ENCODE results near the gene SLAMF1. TPM values are rescaled to one million over a fixed set of nuclear protein-coding genes. Genes with fewer than 3 reads are reported as not detected.

The SLAMF1 gene
- total RNA-seq, 1 donor from 2014 or later = 126 TPM

DNA sequence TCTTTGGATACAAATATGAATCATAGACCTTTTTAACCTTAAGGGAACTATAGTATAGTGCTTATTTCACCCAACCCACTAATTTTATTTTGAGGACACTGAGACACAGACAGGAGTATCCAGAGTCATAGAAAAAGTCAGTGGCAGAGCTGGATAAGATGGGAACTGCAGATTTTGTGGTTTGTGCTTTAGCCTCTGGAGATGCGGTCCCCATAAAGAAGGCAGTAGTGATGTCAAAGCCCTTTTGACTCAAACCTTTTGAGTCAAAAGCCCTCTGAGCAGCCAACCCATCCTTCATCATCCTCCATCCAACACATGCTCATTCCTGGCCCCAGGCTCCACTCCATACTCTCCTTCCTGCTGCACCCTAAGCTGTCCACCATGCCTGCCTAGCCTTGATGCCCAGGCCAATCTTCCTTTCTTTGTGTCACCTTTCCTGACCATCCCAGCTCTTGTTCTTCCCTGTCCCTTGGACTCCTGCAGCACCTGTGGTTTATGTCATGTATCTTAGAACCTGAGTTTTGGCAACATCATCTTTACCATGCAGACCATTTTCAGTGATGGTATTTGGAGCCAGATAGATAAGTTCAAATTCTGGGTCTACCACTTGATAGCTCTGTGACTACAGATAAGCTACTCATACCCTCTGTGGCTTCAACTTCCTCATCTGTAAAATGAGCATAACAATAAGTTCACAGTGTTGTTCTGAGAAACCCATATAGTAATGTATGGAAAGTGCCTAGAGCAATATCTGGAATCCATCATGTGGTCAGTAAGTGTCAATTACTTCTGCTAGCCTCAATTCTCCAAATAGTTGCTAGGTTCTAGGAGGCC is 20.1 kb downstream of the SLAMF1 start:
- intact Hi-C loops (cut with micrococcal nuclease) = loop anchor here (1.0 to 10.0 kb wide), 4 partner anchors 58 to 702 kb away; partner anchors contain the start of genes DCAF8 and TAGLN2

DNA sequence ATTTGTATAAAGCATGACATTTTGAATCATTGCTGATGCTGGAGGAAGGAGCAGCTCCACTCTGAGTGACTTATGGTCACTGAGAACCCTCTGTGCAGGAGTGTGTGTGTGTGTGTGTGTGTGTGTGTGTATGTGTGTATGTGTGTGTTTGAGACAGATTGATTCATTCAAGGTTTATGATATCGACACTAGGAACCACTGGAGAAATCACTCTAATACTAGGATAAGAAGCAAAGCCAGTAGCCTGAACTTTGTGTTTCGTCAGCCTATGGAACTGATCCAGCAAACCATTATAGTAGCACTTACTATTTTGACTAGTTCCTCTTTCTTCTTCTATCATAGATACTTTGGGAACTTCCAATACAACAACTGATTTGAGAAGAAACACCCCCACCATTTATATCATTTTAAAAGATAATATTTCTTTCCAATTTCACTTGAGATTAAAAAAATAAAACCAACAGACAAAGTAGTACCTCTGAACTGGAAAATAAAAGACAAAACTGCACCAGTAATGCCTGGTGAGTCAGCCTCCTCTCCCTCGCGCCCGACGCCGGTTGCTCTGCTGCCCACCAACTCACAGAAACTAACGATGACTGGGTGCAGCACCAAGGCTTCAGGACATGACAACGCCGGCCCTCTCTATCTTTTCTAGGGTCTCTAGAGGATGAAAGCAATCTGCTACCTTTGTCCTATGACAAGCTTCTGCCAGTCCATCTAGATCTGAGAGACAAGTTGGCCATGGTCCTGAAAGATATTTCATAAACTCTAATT is 20.9 kb downstream of the SLAMF1 start:
- intact Hi-C loops (cut with micrococcal nuclease) = loop anchor here (1.0 to 10.0 kb wide), 4 partner anchors 58 to 701 kb away; partner anchors contain the start of genes DCAF8 and TAGLN2

DNA sequence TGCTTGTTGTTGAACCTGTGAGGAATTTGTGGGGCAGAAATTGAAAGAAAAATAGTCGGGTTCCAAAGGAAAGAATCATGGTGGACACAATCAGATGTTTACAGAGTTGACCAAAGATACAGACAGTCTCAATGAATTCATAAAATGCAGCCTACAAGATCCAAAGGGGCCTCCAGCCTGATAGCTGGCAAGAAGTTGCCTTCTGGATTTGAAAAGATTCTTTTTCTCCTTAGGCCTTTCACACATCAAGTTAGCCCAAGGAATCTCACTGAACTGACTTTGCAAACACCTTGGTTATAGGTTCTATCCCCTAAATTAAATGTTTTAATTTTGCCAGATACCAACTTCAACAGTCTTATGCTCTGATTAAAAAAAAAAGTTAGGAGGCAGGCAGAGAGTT is 21.5 kb downstream of the SLAMF1 start:
- intact Hi-C loops (cut with micrococcal nuclease) = loop anchor here (5.0 to 10.0 kb wide), 3 partner anchors 212 to 701 kb away; partner anchors contain the start of genes DCAF8 and TAGLN2

DNA sequence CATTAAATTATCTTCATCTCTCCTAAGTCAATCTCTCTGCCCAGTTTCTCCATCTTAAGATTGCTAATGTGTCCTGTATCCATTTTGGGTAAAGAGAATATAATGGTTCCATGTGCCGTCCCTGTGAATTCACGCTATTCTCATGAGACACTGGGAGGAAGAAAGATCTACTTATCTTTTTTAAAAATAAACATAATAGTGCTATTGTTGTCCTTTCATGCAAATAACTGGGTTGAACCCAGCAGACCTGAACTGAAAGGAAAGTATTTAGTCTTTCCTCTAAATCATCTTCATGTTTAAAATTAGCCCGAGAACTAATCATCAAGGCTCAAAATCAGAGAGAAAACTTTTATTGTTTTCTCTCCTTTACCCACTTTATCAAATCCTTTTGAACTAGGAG is 22.4 kb downstream of the SLAMF1 start:
- intact Hi-C loops (cut with micrococcal nuclease) = loop anchor here (10.0 kb wide), 1 partner anchor 700 kb away; the partner anchor contains the start of gene TAGLN2

DNA sequence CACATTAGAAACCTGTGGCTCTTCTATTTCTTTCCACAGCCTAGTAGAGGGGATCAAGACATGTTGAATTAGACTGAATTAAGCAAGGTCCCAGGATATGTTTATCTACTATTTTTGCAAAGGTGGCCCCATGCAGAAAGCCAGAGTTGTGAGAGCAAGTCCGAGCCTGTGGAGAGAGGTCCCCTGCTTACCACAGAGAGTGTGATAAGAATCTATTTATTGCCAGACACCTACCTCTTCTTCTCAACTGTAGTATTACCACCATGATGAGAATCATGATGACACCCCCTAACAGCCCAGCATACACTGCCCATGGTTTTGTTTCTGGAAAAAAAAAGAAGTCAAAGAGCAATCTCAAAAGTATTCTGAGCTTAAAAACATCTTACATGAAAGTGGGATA is 23.0 kb downstream of the SLAMF1 start:
- intact Hi-C loops (cut with micrococcal nuclease) = loop anchor here (2.0 to 10.0 kb wide), 2 partner anchors 51 to 699 kb away; partner anchors contain the start of gene TAGLN2

DNA sequence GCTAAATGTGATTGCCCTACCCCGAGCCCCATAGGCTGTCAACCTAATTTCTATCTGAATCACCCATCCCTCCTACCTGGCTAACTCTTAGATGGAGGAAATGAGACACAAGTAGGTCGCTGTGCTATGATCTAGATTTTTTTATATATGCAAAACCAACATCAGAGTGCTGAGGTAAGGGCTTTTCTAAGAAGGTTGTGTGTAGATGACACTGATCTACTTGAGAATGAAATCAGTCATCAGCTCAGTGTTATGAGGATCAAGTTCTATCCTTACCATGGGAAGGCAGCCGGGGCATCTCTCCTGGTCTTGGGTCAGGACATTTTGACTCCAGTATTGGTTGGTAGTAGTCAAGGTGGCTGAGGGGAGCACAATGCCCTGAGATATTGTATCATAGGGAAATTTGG is 23.6 kb downstream of the SLAMF1 start:
- intact Hi-C loops (cut with micrococcal nuclease) = loop anchor here (2.0 to 10.0 kb wide), 2 partner anchors 52 to 698 kb away; partner anchors contain the start of gene TAGLN2

DNA sequence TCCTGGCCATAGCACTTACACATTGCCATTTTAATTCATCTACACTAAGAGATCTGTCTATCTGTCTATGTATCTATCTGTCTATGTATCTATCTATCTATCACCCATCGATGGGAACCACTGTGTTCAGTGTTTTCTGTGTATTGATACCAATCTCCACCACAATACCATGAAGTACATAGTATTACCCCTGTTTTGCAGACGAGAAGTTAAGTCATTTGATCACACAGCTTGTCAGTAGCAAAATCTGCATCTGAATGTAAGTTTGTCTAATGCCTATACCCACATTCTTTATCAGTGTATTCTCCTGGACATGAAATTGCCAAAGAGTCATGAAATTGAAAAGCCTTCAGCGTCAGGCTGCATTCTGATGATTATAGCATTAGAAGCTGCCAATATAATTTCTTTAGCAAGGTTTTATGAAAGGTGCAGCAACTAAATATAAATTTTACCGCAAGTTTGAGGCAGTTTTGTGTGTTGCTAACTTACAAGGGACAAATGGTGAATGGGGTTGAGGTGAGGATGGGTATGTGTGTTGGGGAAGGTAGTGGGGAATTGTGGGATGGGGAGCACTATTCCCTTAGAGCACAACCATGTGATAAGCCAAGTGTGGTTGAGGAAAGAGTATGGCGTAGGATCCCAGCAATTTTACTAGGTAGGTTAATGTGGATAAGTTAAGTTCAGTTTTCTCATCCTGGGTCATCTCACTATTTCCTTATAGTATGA is 24.2 kb downstream of the SLAMF1 start:
- intact Hi-C loops (cut with micrococcal nuclease) = loop anchor here (2.0 to 10.0 kb wide), 2 partner anchors 52 to 698 kb away; partner anchors contain the start of gene TAGLN2

DNA sequence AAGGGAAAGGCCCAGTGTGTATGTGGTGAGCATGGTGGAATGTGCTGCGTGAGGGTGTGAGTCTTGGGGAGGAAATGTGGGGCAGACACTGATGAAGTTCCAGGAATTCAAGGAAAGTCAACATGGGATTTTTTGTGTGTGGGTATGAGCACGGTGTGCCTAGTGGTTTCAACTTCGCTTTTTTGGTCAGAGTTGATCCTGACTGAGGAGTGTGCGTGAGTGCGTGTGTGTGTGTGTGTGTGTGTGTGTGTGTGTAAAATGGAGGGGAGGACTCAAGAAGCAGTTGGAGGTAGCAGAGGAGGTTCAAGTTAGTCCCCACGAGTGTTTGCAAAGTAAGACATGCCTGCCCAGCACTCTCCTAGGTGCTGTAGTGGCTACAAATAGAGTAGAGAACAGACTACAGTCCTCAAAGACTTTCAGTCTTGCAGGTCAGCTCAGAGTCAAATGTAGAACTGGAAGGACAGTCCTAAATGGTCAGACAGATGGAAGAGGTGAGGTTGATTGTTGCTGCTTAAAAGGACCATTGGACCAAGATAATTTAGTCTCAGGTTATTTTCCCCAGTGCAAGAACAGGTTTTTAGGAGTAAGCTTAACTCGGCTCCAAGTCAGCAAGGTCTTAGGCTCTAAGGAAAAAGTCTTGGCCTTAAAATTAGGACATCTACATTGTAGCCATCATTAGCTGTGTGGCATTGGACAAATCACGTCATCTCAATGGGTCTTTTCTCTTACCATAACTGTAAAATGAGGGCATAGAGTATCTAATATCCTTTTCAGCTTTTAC is 25.0 kb downstream of the SLAMF1 start:
- intact Hi-C loops (cut with micrococcal nuclease) = loop anchor here (1.0 to 10.0 kb wide), 3 partner anchors 7 to 697 kb away; partner anchors contain the start of gene TAGLN2

DNA sequence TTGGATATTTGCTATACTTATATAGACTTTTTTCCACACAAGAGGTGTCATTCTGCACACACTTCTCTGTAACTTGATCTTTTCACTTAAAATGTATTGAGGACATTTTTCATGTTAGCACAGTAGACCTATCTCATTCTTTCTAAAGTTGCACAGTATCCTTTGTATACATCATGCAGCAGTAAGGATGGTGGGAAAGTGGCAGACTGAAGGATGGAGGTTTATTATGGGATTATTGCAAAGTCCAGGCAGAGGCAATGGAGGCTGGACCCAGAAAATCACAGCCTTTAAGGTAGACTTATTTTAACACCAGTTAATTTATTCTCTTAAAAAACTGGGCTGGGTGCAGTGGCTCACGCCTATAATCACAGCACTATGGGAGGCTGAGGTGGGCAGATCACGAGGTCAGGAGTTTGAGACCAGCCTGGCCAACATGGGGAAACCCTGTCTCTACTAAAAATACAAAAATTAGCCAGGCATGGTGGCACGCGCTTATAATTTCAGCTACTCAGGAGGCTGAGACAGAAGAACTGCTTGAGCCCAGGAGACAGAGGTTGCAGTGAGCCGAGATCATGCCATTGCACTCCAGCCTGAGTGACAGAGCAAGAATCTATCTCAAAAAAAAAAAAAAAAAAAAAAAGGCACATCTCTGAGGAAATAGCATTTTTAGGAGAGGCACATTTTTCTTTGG is 25.8 kb downstream of the SLAMF1 start:
- intact Hi-C loops (cut with micrococcal nuclease) = loop anchor here (1.0 to 10.0 kb wide), 2 partner anchors 8 to 696 kb away; partner anchors contain the start of gene TAGLN2

DNA sequence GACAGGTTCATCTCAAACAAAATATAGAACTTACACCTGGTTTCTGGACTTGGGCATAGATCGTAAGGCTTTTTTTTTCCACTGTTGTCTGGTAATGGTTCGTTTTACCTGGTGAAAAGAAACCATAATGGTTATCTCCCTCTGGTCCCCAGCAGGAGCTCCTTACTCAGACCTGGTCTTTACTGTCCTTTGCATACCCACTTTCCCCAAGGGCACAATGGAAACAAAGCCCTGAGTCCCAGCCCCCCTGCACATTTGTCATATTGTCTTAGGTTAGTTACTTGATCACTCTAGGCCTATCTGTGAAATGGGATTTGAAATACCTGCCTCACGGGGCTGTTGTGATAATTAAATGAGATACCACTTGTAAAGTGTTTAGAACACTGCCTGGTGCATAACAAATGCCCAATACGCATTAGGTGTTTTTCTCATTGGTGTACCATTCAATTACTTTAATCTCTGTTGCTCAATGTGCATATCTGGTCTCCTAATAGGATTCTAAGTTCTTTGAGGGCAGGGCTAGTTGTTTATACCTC is 27.0 kb downstream of the SLAMF1 start:
- intact Hi-C loops (cut with micrococcal nuclease) = loop anchor here (10.0 kb wide), 1 partner anchor 695 kb away; the partner anchor contains the start of gene TAGLN2

DNA sequence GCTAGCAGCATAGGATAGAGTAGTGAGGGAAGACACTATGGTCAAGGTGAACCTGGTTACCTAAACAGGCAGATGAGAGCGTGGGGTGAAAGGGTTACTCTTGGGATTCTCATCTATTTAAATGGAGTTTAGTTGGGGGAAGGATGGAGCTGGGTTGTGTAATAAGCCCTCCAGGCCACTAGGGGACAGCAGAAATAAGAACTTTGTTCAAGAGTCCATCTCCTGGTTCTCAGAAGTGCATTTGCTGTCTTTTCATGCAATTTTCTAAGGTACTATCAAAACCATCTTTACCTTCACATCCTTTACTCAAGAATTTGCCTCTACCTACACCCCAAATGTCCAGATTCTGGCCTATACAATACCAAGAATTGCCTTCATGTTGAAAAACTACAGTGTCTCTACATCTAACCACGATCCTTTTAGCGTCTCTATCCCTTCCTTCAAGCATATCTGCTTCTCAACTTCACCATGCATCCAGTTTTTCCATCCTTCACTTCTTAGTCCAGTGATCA is 28.0 kb downstream of the SLAMF1 start:
- intact Hi-C loops (cut with micrococcal nuclease) = loop anchor here (1.0 kb wide), 2 partner anchors 56 to 149 kb away; no protein-coding TSS in a partner anchor

DNA sequence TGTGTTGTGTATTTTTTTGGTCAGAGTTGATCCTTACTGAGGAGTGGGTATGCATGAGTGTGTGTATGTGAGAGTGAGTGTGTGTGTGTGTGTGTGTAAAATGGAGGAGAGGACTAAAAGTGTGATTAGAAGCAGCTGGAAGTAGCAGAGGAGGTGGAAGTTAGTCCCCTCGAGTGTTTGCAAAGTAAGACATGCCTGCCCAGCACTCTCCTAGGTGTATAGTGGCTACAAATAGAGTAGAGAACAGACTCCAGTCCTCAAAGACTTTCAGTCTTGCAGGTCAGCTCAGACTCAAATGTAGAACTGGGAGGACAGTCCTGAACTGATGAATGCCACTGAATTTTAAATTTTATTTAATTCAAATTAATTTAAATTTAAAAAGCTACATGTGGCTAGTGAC is 28.5 kb downstream of the SLAMF1 start:
- intact Hi-C loops (cut with micrococcal nuclease) = loop anchor here (1.0 kb wide), 2 partner anchors 57 to 150 kb away; no protein-coding TSS in a partner anchor

DNA sequence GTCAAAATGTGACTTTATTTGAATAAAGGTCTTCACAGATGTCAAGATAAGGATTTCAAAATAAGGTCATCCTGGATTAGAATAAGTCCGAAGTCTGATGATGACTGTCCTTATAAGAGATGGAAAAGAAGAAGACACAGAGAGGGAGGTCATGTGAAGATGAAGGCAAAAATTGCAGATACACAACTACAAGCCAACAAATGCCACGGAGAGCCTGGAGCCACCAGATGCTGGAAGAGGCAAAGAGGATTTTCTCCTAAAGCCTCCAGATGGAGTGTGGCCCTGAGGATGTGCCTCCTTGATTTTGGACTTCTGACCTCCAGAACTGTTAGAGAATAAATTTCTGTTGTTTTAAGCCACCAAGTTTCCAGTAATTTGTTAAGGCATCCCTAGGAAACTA is 31.2 kb downstream of the SLAMF1 start:
- intact Hi-C loops (cut with micrococcal nuclease) = no loop called here

DNA sequence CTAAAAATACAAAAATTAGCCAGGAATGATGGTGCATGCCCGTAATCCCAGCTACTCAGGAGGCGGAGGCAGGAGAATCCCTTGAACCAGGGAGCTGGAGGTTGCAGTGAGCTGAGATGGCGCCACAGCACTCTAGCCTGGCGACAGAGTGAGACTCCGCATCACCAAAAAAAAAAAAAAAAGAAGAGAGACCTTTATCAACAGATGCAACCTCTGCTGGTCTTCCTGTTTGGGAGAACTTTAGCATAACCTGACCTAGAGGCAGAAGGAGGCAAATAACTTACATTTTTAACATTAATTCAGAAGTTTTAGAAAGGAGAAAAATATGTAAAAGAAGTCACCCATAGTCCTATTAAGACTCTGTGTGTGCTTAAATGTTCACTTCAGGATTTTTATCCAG is 32.4 kb downstream of the SLAMF1 start:
- intact Hi-C loops (cut with micrococcal nuclease) = no loop called here

DNA sequence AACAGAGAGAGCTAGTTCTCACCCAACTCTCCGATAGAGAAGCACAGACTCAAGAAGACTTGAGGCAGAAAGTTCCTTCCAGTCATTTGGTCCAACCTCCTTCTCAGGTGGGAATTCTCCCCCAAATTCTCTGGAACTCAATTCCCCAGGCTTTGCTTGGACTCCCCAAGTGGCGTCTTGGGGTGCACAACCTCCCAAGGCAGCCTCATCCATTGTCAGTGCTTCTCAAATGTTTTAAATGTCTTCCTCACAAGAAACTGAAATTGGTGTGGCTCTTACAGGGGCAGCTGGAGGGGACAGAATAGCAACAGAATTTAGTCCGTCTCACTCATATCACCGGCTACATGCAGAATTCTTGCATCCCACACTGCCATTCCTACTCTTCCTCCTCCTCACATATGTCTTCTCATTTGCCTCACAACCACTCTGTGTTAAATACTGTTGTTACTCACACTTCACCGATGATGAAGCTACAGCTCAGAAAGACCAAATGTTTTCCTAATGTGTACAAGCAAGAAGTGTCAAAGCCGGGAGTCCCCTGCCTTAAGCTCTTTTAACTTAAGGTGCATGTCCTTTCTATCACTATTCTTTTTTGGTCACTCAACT is 34.1 kb downstream of the SLAMF1 start:
- intact Hi-C loops (cut with micrococcal nuclease) = no loop called here

DNA sequence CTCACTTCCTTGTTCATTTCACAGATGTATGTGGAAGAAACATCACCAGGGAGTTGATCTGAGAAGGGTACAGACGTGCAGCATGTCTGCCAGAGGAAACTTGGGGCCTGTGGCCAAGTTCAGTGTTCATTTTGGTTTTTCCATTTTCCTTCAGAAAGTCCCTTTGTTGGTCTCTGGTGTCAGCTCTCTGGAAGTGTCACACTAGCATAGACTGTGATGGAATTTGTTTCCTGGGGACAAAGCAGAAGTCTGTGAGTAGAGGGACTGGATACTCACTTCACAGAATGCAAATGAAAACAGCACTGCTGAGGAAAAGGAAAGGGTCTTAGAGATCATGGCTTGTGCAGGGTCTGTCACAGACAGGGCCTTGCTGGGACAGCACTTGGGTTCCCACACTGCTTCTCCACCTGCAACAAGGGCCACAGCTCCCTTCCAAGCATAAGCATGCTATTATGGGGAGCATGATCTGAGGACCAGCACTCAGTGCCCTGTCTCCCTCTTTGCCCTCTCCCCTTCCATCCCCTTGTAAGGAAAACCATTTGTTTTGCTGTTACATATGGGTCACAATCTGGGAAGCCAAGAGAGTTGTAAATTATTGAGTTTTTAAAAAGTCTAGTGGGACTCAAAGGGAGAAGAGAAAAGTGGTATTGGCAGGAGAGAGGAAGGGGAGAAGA is 36.1 kb downstream of the SLAMF1 start:
- intact Hi-C loops (cut with micrococcal nuclease) = no loop called here

DNA sequence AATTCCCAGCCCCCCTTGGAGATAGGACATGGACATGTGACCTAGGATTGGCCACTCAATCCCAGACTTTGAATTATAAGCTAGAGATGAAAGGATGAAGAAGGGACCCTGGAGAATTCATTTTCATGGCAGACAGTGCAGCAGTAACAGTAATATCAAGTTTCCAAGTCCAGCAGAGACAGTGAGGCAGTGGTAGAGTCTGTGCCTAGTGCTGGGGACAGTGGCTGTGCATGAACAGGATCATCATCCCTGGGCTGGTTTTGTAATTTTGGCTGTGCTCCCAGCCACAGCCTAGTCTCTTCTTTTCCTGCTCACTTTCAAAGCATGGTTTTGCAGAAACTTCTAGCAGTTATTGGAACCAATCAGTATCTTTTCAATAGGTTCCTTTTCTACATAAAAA is 37.9 kb downstream of the SLAMF1 start:
- intact Hi-C loops (cut with micrococcal nuclease) = no loop called here

DNA sequence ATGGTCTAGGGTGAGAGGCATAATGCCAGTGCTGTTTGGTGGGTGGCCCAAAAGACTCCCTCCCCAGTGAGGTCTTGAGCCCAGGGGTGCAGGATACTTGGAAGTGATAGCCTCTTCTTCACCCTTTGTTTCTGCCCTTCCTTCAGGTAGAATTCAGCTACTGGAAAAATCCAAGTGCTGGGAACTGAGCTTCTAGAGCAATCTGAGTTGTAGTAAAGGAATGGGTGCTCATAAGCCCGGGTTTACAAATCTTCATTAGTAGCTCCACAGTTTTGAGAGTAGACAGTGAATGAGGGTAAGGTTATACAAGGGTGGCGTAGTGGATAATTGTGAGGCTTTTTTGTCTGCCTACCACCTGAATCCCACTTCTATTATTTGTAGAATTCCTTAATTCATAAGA is 38.3 kb downstream of the SLAMF1 start:
- intact Hi-C loops (cut with micrococcal nuclease) = no loop called here

Data from T-helper 1 cell treated with Interleukin-12 subunit alpha and Interleukin-12 subunit beta and Interleukin-4 antibody, amounts not matched to agents 30 ng/mL and 1 ng/mL, for 36 hours (primary cell).